Measurements from ENCODE around the gene XPNPEP1. TPM values are rescaled to one million over a fixed set of nuclear protein-coding genes. Genes with fewer than 3 reads are reported as not detected.

XPNPEP1 gene
- polyA plus RNA-seq, 1 donor from 2014 or later, result 96.3 TPM

DNA sequence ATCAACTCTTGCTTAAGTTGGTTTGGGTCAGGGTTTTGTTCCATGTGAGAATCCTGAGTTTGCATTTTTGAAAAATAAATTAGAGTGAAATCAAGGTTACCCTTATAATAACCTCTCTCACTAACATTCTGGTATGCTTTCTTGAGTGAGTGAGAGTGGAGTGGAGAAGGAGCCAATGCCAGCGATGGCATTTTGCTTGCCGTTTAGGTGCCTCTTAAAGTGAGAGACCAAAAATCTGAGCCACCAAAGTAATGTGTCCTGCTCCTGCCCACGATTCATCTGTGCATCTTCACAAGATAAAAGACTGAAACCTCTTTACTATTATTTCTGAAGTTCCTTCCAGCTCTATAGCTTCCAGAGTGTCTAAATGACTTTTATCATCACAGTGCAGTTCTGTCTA is 23.4 kb upstream of the XPNPEP1 start:
- Histone ChIP-seq H3K9me2 (ENCODE audit: insufficient read depth, low read length) (no peaks in the 10 kb centered on the region), H2AFZ (ENCODE audit: low read depth, low read length) (no peak overlapping the region), H3K4me3 (ENCODE audit: low read length) (no peak overlapping the region), H3K9me3 (ENCODE audit: low read length) (no peaks in the 10 kb centered on the region), H3K79me2 (replicated peaks; ENCODE audit: insufficient read depth, low read length) (no peaks in the 10 kb centered on the region), H3F3A (ENCODE audit: insufficient read depth, low read length, poor library complexity, severe bottlenecking) (no peaks in the 10 kb centered on the region), H3K4me2 (ENCODE audit: low read length) (no peak overlapping the region), H3K27me3 (ENCODE audit: insufficient read depth, low read depth, low read length) (no peaks in the 10 kb centered on the region), H3K36me3 (ENCODE audit: insufficient read depth, low read length) (no peaks in the 10 kb centered on the region), H4K20me1 (ENCODE audit: insufficient read depth) (no peaks in the 10 kb centered on the region), H3K27ac (ENCODE audit: low read length) (no peak overlapping the region), H3K9ac (ENCODE audit: low read length) (no peak overlapping the region)
- TF ChIP-seq TAF1 (IDR thresholded peaks at IDR 0.05; ENCODE audit: low read depth), result no peak
- no peak for TF ChIP-seq CTCF (IDR thresholded peaks at IDR 0.05; ENCODE audit: poor library complexity, severe bottlenecking)
- no peak for TF ChIP-seq SMC3 (conservative IDR thresholded peaks at IDR 0.05; ENCODE audit: poor library complexity)
- no peak for TF ChIP-seq EP300 (conservative IDR thresholded peaks at IDR 0.05; ENCODE audit: poor library complexity, severe bottlenecking)
- TF ChIP-seq EZH2 (IDR thresholded peaks at IDR 0.05; ENCODE audit: borderline replicate concordance, insufficient read depth, low read length, poor library complexity, severe bottlenecking), result no peak
- TF ChIP-seq RAD21 (conservative IDR thresholded peaks at IDR 0.05), result no peak
- no peak for TF ChIP-seq MXI1 (conservative IDR thresholded peaks at IDR 0.05; ENCODE audit: poor library complexity, severe bottlenecking)
- no peak for TF ChIP-seq REST (IDR thresholded peaks at IDR 0.05; ENCODE audit: borderline replicate concordance)
- no peak for TF ChIP-seq POLR2AphosphoS5 (IDR thresholded peaks at IDR 0.05)

- Histone ChIP-seq H3K4me3 (ENCODE audit: low read length) (no peak overlapping the region), H3K79me2 (replicated peaks; ENCODE audit: insufficient read depth, low read length) (no peaks in the 10 kb centered on the region)
- TF ChIP-seq EZH2 (IDR thresholded peaks at IDR 0.05; ENCODE audit: borderline replicate concordance, insufficient read depth, low read length, poor library complexity, severe bottlenecking), result no peak
- TF ChIP-seq POLR2AphosphoS5 (IDR thresholded peaks at IDR 0.05), result no peak
- no peak for TF ChIP-seq MXI1 (conservative IDR thresholded peaks at IDR 0.05; ENCODE audit: poor library complexity, severe bottlenecking)
- no peak for TF ChIP-seq TAF1 (IDR thresholded peaks at IDR 0.05; ENCODE audit: low read depth)
- TF ChIP-seq CTCF (IDR thresholded peaks at IDR 0.05; ENCODE audit: poor library complexity, severe bottlenecking), result no peak
- TF ChIP-seq RAD21 (conservative IDR thresholded peaks at IDR 0.05), result no peak
- no peak for TF ChIP-seq SMC3 (conservative IDR thresholded peaks at IDR 0.05; ENCODE audit: poor library complexity)
Observed at GRCh38 chr10:109945473-109946177, 22.3 kb upstream of the XPNPEP1 start.

More at GRCh38 chr10:109945473-109946177, 22.3 kb upstream of the XPNPEP1 start:
- no peaks in the 10 kb centered on the region for H3K36me3 ChIP-seq (ENCODE audit: insufficient read depth, low read length)
- H3K9ac ChIP-seq (ENCODE audit: low read length), result no peak overlapping the region
- H2AFZ ChIP-seq (ENCODE audit: low read depth, low read length), result no peak overlapping the region
- H3K27me3 ChIP-seq (ENCODE audit: insufficient read depth, low read depth, low read length), result no peaks in the 10 kb centered on the region
- no peaks in the 10 kb centered on the region for H3K9me2 ChIP-seq (ENCODE audit: insufficient read depth, low read length)
- no peaks in the 10 kb centered on the region for H4K20me1 ChIP-seq (ENCODE audit: insufficient read depth)
- no peaks in the 10 kb centered on the region for H3K9me3 ChIP-seq (ENCODE audit: low read length)
- no peak overlapping the region for H3K4me2 ChIP-seq (ENCODE audit: low read length)
- H3K27ac ChIP-seq (ENCODE audit: low read length), result no peak overlapping the region
- no peaks in the 10 kb centered on the region for H3F3A ChIP-seq (ENCODE audit: insufficient read depth, low read length, poor library complexity, severe bottlenecking)

All from neural cell (in vitro differentiated cells).